ENCODE data around the gene SCYL1. TPM values are rescaled to one million over a fixed set of nuclear protein-coding genes. Genes with fewer than 3 reads are reported as not detected.

Gene SCYL1
- total RNA-seq, 6 donors from 2014 or later: 64.0 to 120 (median 88.8) TPM

- no peak for TF ChIP-seq CTCF (IDR thresholded peaks at IDR 0.05)
- TF ChIP-seq POLR2A (IDR thresholded peaks at IDR 0.05): peak in 3 of 4 donors; percentile 26 to 68 (median 41)
- peak; percentile 80 to 91 for TF ChIP-seq POLR2AphosphoS5 (IDR thresholded peaks at IDR 0.05)
- TF ChIP-seq EP300 (IDR thresholded peaks at IDR 0.05): peak in 2 of 4 donors; percentile 39 to 87
- H3K27me3 ChIP-seq: no peaks in the 10 kb centered on the region
- H3K4me3 ChIP-seq: no peak overlapping the region
- peak overlapping the region; percentile 90 to 99 (median 96) for H3K27ac ChIP-seq
- H3K4me1 ChIP-seq: peaks cover 82 to 85% (median 83%) of the 10 kb centered on the region in 4 donors
- DNase-seq (peak in 1 of 2 donors; percentile 91), ATAC-seq (ENCODE audit: low FRiP score in 2 of 2) (peak; percentile 20 to 32)
- WGBS, 2 donors: 49 to 57% methylated on average over 12 of the region's 12 CpGs
- no peaks in the 10 kb centered on the region for H3K9me3 ChIP-seq
- H3K36me3 ChIP-seq: no peaks in the 10 kb centered on the region
Measured at GRCh38 chr11:65493367-65494176, 31.3 kb upstream of the SCYL1 start.

GRCh38 chr11:65496304-65497140 is 28.4 kb upstream of the SCYL1 start:
- peaks cover 53 to 56% (median 54%) of the 10 kb centered on the region in 4 donors for H3K4me1 ChIP-seq
- no peak for TF ChIP-seq POLR2AphosphoS5 (IDR thresholded peaks at IDR 0.05)
- TF ChIP-seq POLR2A (IDR thresholded peaks at IDR 0.05): no peak
- DNase-seq (no peak), ATAC-seq (ENCODE audit: low FRiP score in 2 of 2) (no peak)
- H3K4me3 ChIP-seq: peak overlapping the region in 3 of 4 donors; percentile 65 to 72 (median 67)
- no peaks in the 10 kb centered on the region for H3K9me3 ChIP-seq
- H3K36me3 ChIP-seq: peaks cover 0 to 11% (median under 1%) of the 10 kb centered on the region in 4 donors
- peak overlapping the region; percentile 98 to 99 (median 98) for H3K27ac ChIP-seq
- H3K27me3 ChIP-seq: no peaks in the 10 kb centered on the region
- WGBS, 2 donors: 30 to 36% methylated on average over 15 of the region's 15 CpGs

GRCh38 chr11:65497141-65498041 is 27.5 kb upstream of the SCYL1 start:
- TF ChIP-seq POLR2A (IDR thresholded peaks at IDR 0.05): peak; percentile 30 to 96 (median 79)
- peak in 3 of 6 experiments; percentile 7 to 49 (median 11) for TF ChIP-seq CTCF (IDR thresholded peaks at IDR 0.05)
- TF ChIP-seq POLR2AphosphoS5 (IDR thresholded peaks at IDR 0.05): peak in 1 of 2 donors; percentile 99
- peak; percentile 65 to 100 (median 94) for TF ChIP-seq EP300 (IDR thresholded peaks at IDR 0.05)
- peak; percentile 90 to 96 for ATAC-seq (ENCODE audit: low FRiP score in 2 of 2)
- 0% methylated on average over 24 to 31 of the region's 61 CpGs for WGBS, 2 donors

GRCh38 chr11:65498042-65498726 is 26.7 kb upstream of the SCYL1 start:
- Histone ChIP-seq H3K9me3 (no peaks in the 10 kb centered on the region), H3K4me1 (peaks cover 36 to 39% (median 37%) of the 10 kb centered on the region in 4 donors), H3K27me3 (no peaks in the 10 kb centered on the region), H3K4me3 (peak overlapping the region; percentile 59 to 72 (median 66)), H3K36me3 (peaks cover 5 to 28% (median 11%) of the 10 kb centered on the region in 4 donors), H3K27ac (peak overlapping the region; percentile 98 to 99 (median 98))
- 1 to 3% methylated on average over 21 to 24 of the region's 24 CpGs for WGBS, 2 donors
- DNase-seq: peak; percentile 67 to 84
- peak in 1 of 6 experiments; percentile 2 for TF ChIP-seq CTCF (IDR thresholded peaks at IDR 0.05)
- TF ChIP-seq POLR2AphosphoS5 (IDR thresholded peaks at IDR 0.05): peak in 1 of 2 donors; percentile 10
- no peak for TF ChIP-seq EP300 (IDR thresholded peaks at IDR 0.05)
- no peak for TF ChIP-seq POLR2A (IDR thresholded peaks at IDR 0.05)
- peak; percentile 45 to 50 for ATAC-seq (ENCODE audit: low FRiP score in 2 of 2)

More at GRCh38 chr11:65497141-65498041, 27.5 kb upstream of the SCYL1 start:
- peaks cover 44 to 47% (median 45%) of the 10 kb centered on the region in 4 donors for H3K4me1 ChIP-seq
- no peaks in the 10 kb centered on the region for H3K27me3 ChIP-seq
- peaks cover 0 to 20% (median 4%) of the 10 kb centered on the region in 4 donors for H3K36me3 ChIP-seq
- no peaks in the 10 kb centered on the region for H3K9me3 ChIP-seq
- DNase-seq: peak; percentile 98 to 100
- H3K4me3 ChIP-seq: peak overlapping the region; percentile 59 to 72 (median 66)
- peak overlapping the region; percentile 98 to 99 (median 98) for H3K27ac ChIP-seq
